HepG2 (cell line): Measurements from ENCODE around the gene LHX1.

Source experiments
- EZH2 ChIP-seq: conservative IDR thresholded peaks from 2 replicates; pipeline ENCODE4 v1.6.1; 2012; ENCODE audit warnings: mild to moderate bottlenecking, low read depth, low read length, moderate library complexity
- JDP2 ChIP-seq: sonication (generic); formaldehyde crosslinking; IDR thresholded peaks from 2 replicates; pipeline ENCODE4 v1.8.1; 2022; ENCODE audit warnings: missing genetic modification reagents, borderline replicate concordance
- MYNN ChIP-seq: sonication (generic); formaldehyde crosslinking; IDR thresholded peaks from 2 replicates; pipeline ENCODE4 v1.4.0; 2020; ENCODE audit warnings: mild to moderate bottlenecking, low read depth, missing genetic modification reagents
- RBFOX2 ChIP-seq: fragments of 200-400 bp; formaldehyde crosslinking; IDR thresholded peaks from 2 replicates; pipeline ENCODE4 v1.6.1; 2017; ENCODE audit warnings: low read depth, mild to moderate bottlenecking, low read length
- RXRA ChIP-seq: sonication (generic); formaldehyde crosslinking; IDR thresholded peaks from 2 replicates; pipeline ENCODE4 v1.5.1; 2020; ENCODE audit warnings: missing genetic modification reagents
- ZNF672 ChIP-seq: sonication (generic); formaldehyde crosslinking; IDR thresholded peaks from 2 replicates; pipeline ENCODE4 v1.8.1; 2022; ENCODE audit warnings: missing genetic modification reagents
- TF ChIP-seq, protein P1 (sequence below): sonication (generic); formaldehyde crosslinking; IDR thresholded peaks from 2 replicates; pipeline ENCODE4 v1.4.0; 2020; ENCODE audit warnings: missing genetic modification reagents
- TF ChIP-seq, protein P2 (sequence below): sonication (generic); formaldehyde crosslinking; IDR thresholded peaks from 2 replicates; pipeline ENCODE4 v1.5.0; 2020; ENCODE audit warnings: mild to moderate bottlenecking, missing genetic modification reagents, moderate library complexity

DNA sequence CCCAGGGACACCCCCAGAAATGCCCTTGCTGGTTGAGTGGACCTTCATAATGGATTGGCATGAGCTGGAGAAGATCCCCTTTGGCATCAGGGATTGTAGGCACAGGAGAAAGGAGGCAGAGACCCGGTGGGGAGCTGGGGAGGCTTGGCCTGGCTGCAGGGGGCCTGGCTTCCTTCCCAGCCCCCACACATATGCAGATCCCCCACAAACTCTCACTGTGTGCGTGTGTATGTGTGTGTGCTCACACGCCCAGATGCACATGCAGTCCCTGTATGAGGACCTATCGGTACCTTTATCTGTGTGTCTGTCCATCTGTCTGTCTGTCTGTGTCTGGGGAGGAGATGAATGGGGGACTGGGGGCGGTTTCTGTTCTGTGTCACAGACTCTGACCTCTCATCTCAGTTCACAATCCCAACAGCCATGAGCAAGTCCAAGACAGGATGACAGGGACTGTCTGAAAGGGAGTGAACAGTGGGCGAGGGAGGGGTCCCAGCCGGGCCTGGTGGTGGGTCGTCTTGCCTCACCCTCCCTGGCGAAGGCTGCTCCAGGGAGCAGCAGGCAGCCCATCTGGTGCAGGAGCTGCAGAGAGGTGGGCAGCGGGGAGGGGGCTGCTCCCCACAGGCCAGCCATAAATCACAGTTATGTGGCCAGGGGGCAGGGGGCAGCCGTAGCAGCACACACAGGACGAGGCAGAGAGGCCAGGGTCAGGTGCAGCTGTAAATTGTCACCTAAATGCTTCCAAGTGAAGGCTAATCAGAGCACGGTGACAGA, 46.7 kb upstream of the LHX1 start:
- TF ChIP-seq MYNN (no peak), RBFOX2 (no peak), RXRA (no peak), EZH2 (no peak), JDP2 (CRISPR knock-in tag) (no peak), ZNF672 (no peak)
- TF ChIP-seq, protein P1, sequence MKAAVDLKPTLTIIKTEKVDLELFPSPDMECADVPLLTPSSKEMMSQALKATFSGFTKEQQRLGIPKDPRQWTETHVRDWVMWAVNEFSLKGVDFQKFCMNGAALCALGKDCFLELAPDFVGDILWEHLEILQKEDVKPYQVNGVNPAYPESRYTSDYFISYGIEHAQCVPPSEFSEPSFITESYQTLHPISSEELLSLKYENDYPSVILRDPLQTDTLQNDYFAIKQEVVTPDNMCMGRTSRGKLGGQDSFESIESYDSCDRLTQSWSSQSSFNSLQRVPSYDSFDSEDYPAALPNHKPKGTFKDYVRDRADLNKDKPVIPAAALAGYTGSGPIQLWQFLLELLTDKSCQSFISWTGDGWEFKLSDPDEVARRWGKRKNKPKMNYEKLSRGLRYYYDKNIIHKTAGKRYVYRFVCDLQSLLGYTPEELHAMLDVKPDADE = no peak
- TF ChIP-seq, protein P2, sequence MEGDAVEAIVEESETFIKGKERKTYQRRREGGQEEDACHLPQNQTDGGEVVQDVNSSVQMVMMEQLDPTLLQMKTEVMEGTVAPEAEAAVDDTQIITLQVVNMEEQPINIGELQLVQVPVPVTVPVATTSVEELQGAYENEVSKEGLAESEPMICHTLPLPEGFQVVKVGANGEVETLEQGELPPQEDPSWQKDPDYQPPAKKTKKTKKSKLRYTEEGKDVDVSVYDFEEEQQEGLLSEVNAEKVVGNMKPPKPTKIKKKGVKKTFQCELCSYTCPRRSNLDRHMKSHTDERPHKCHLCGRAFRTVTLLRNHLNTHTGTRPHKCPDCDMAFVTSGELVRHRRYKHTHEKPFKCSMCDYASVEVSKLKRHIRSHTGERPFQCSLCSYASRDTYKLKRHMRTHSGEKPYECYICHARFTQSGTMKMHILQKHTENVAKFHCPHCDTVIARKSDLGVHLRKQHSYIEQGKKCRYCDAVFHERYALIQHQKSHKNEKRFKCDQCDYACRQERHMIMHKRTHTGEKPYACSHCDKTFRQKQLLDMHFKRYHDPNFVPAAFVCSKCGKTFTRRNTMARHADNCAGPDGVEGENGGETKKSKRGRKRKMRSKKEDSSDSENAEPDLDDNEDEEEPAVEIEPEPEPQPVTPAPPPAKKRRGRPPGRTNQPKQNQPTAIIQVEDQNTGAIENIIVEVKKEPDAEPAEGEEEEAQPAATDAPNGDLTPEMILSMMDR (CRISPR knock-in tag) = no peak
